GM23338 (cell line): ENCODE data around the gene CAMTA1. TPM values are rescaled to one million over a fixed set of nuclear protein-coding genes. Genes with fewer than 3 reads are reported as not detected.

Source experiments
- ATAC-seq: fragments of 200-7000 bp; cut with Tn5 transposase; 3 replicates; pipeline ENCODE4 v1.9.1; 2020
- DNase-seq: peaks from one replicate; pipeline ENCODE4 v3.0.0-alpha.2; 2015; ENCODE audit warnings: low spot score
- H2AFZ ChIP-seq: fragments of 200-600 bp; sonication (generic); 2 replicates; pipeline ENCODE4 v1.8.0; 2016; ENCODE audit warnings: antibody characterized with exemption, mild to moderate bottlenecking, moderate library complexity
- H3F3A ChIP-seq: fragments of 200-600 bp; sonication (generic); replicated peaks from 2 replicates; pipeline ENCODE4 v1.8.0; 2017; ENCODE audit warnings: antibody characterized with exemption, mixed run types, low read depth
- H3K27ac ChIP-seq: fragments of 200-600 bp; sonication (generic); 2 replicates; pipeline ENCODE4 v1.6.1; 2016; ENCODE audit warnings: low read depth
- H3K27me3 ChIP-seq: fragments of 200-600 bp; sonication (generic); 2 replicates; pipeline ENCODE4 v1.8.0; 2016; ENCODE audit warnings: mild to moderate bottlenecking, mixed run types, moderate library complexity; ENCODE audit not compliant: insufficient read depth
- H3K36me3 ChIP-seq: fragments of 200-600 bp; sonication (generic); 2 replicates; pipeline ENCODE4 v1.8.0; 2016; ENCODE audit warnings: mild to moderate bottlenecking; ENCODE audit not compliant: insufficient read depth
- H3K4me1 ChIP-seq: fragments of 200-600 bp; sonication (generic); 2 replicates; pipeline ENCODE4 v1.8.0; 2016; ENCODE audit warnings: mild to moderate bottlenecking, moderate library complexity; ENCODE audit not compliant: insufficient read depth
- H3K4me2 ChIP-seq: fragments of 200-600 bp; sonication (generic); 2 replicates; pipeline ENCODE4 v1.7.1; 2017; ENCODE audit warnings: mixed run types
- H3K4me3 ChIP-seq: fragments of 200-600 bp; sonication (generic); 2 replicates; pipeline ENCODE4 v1.6.1; 2016; ENCODE audit warnings: mixed run types
- H3K79me2 ChIP-seq: fragments of 200-600 bp; sonication (generic); replicated peaks from 2 replicates; pipeline ENCODE4 v1.8.0; 2017; ENCODE audit warnings: mild to moderate bottlenecking; ENCODE audit not compliant: insufficient read depth
- H3K9me2 ChIP-seq: fragments of 200-600 bp; sonication (generic); 2 replicates; pipeline ENCODE4 v1.8.0; 2017; ENCODE audit not compliant: insufficient read depth
- H4K20me1 ChIP-seq: fragments of 200-600 bp; sonication (generic); replicated peaks from 2 replicates; pipeline ENCODE4 v1.8.0; 2017; ENCODE audit warnings: mild to moderate bottlenecking; ENCODE audit not compliant: insufficient read depth
- H3K27ac Mint-ChIP-seq: 2 replicates; pipeline ENCODE4 v1.8.0; 2020; ENCODE audit warnings: inconsistent platforms, mild to moderate bottlenecking, moderate library complexity, mixed read lengths
- H3K27me3 Mint-ChIP-seq: 3 replicates; pipeline ENCODE4 v1.8.0; 2022; ENCODE audit warnings: low read depth, mild to moderate bottlenecking, moderate library complexity, mixed read lengths, inconsistent platforms; ENCODE audit not compliant: insufficient read depth, poor library complexity
- H3K36me3 Mint-ChIP-seq: 3 replicates; pipeline ENCODE4 v1.8.0; 2021; ENCODE audit warnings: low read depth, mild to moderate bottlenecking, inconsistent platforms, moderate library complexity, mixed read lengths
- H3K4me1 Mint-ChIP-seq: 3 replicates; pipeline ENCODE4 v1.8.0; 2020; ENCODE audit warnings: mild to moderate bottlenecking, inconsistent platforms, mixed read lengths
- H3K4me3 Mint-ChIP-seq: 3 replicates; pipeline ENCODE4 v1.8.0; 2021; ENCODE audit warnings: moderate library complexity, mild to moderate bottlenecking, inconsistent platforms, mixed read lengths
- H3K9me3 Mint-ChIP-seq: 3 replicates; pipeline ENCODE4 v1.8.0; 2020; ENCODE audit warnings: moderate library complexity, mild to moderate bottlenecking, inconsistent platforms, mixed read lengths
- CREB1 ChIP-seq: fragments of 250-450 bp; sonication (Bioruptor Pico); IDR thresholded peaks from 2 replicates; pipeline ENCODE4 v1.5.0; 2020; ENCODE audit warnings: low read depth, mild to moderate bottlenecking, moderate library complexity
- ETS1 ChIP-seq: IDR thresholded peaks from 2 replicates; pipeline ENCODE4 v1.6.1; 2016; ENCODE audit warnings: antibody characterized with exemption
- EZH2 ChIP-seq: fragments of 200-600 bp; sonication (generic); IDR thresholded peaks from one replicate; pipeline ENCODE4 v1.8.0; 2017; ENCODE audit warnings: antibody characterized with exemption, mild to moderate bottlenecking, low read depth; ENCODE audit not compliant: unreplicated experiment
- EZH2phosphoT487 ChIP-seq: fragments of 200-600 bp; sonication (generic); IDR thresholded peaks from one replicate; pipeline ENCODE4 v1.8.1; 2018; ENCODE audit warnings: antibody characterized with exemption; ENCODE audit not compliant: unreplicated experiment
- JUNB ChIP-seq: IDR thresholded peaks from one replicate; pipeline ENCODE4 v1.6.1; 2016; ENCODE audit warnings: antibody characterized with exemption; ENCODE audit not compliant: unreplicated experiment
- NANOG ChIP-seq: IDR thresholded peaks from 2 replicates; pipeline ENCODE4 v1.6.1; 2016; ENCODE audit warnings: antibody characterized with exemption, borderline replicate concordance
- POLR2AphosphoS5 ChIP-seq: IDR thresholded peaks from 2 replicates; pipeline ENCODE4 v1.6.1; 2016; ENCODE audit warnings: antibody characterized with exemption, low read depth
- REST ChIP-seq: IDR thresholded peaks from one replicate; pipeline ENCODE4 v1.6.1; 2018; ENCODE audit warnings: antibody characterized with exemption; ENCODE audit not compliant: unreplicated experiment
- STAT1 ChIP-seq: IDR thresholded peaks from one replicate; pipeline ENCODE4 v1.6.1; 2016; ENCODE audit warnings: antibody characterized with exemption; ENCODE audit not compliant: unreplicated experiment
- ZNF114 ChIP-seq: fragments of 250-450 bp; sonication (Bioruptor Pico); IDR thresholded peaks from 2 replicates; pipeline ENCODE4 v1.5.0; 2020; ENCODE audit warnings: mild to moderate bottlenecking, moderate library complexity
- ZNF331 ChIP-seq: fragments of 250-450 bp; sonication (Bioruptor Pico); IDR thresholded peaks from 2 replicates; pipeline ENCODE4 v1.5.0; 2020; ENCODE audit warnings: low read depth, mild to moderate bottlenecking, moderate library complexity
- polyA plus RNA-seq: library from polyadenylated mRNA; unstranded; fragments of >200 nt; fragmentation: Nextera tagmentation; extraction: Ambion mirVana; gene quantifications from 2 replicates; pipeline ENCODE4 v1.2.1, GENCODE V29; 2016
- total RNA-seq: library from RNA; depleted of rRNA; stranded (reverse); fragments of >200 nt; shearing (Covaris generic); gene quantifications from 2 replicates; pipeline ENCODE4 v1.2.3, GENCODE V29; 2014
- TF ChIP-seq, protein P1 (sequence below), 2 experiments: fragments of 200-600 bp in 1 of 2; sonication (generic) in 1 of 2; conservative IDR thresholded peaks; 2 replicates each; pipeline versions ENCODE4 v1.5.1 to v1.6.1; 2016 to 2017; ENCODE audit warnings: antibody characterized with exemption in 2 of 2, low read depth in 2 of 2, mild to moderate bottlenecking in 2 of 2, moderate library complexity in 1 of 2

Gene CAMTA1
- total and polyA plus RNA-seq, 2 experiments from 2014 or later, result 115 to 519 TPM

DNA sequence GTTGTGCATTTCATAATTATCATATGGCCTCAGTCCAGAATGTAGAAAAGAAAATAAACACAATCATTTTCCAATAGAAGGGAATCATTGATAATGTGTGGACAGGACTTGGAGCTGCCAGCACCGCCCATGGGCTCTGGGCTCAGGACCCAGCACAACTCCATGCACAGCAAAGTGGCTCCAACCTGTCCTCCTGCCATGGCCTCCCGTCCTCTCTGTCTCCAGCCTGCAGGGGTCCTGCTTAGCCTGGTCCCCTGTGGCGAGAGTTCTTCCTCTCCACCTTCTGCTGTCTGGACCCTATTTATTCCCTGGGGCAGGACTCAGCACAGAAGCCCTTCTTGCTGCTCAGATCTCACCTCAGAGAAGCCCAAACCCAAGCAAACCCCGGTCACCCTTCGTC, 154.1 kb downstream of the CAMTA1 start:
- H3K36me3 Mint-ChIP-seq, result no peaks in the 10 kb centered on the region
- ATAC-seq (no peak), DNase-seq (no peak)
- no peaks in the 10 kb centered on the region for H3K4me1 ChIP-seq
- TF ChIP-seq ZNF114 (CRISPR knock-in tag) (no peak), ZNF331 (CRISPR knock-in tag) (no peak)
- H3K79me2 ChIP-seq, result no peaks in the 10 kb centered on the region
- no peaks in the 10 kb centered on the region for H4K20me1 ChIP-seq
- H3K27ac ChIP-seq, result no peak overlapping the region
- H3K27ac Mint-ChIP-seq, result no peak overlapping the region
- H3K36me3 ChIP-seq, result no peaks in the 10 kb centered on the region
- no peaks in the 10 kb centered on the region for H3K27me3 ChIP-seq
- H3K4me1 Mint-ChIP-seq, result peaks cover 3% of the 10 kb centered on the region; the same call in 2 of the 3 replicates
- no peak overlapping the region for H3K4me3 Mint-ChIP-seq
- no peaks in the 10 kb centered on the region for H3F3A ChIP-seq
- H3K27me3 Mint-ChIP-seq, result peaks cover 2% of the 10 kb centered on the region
- H3K4me3 ChIP-seq, result no peak overlapping the region
- no peak overlapping the region for H3K4me2 ChIP-seq
- H3K9me3 Mint-ChIP-seq, result no peaks in the 10 kb centered on the region
- no peaks in the 10 kb centered on the region for H3K9me2 ChIP-seq
- no peak overlapping the region for H2AFZ ChIP-seq

- Histone ChIP-seq H3K4me1 (no peaks in the 10 kb centered on the region), H3K4me2 (no peak overlapping the region), H4K20me1 (no peaks in the 10 kb centered on the region), H2AFZ (no peak overlapping the region), H3K27ac (no peak overlapping the region), H3F3A (no peaks in the 10 kb centered on the region), H3K9me2 (no peaks in the 10 kb centered on the region), H3K27me3 (no peaks in the 10 kb centered on the region), H3K36me3 (no peaks in the 10 kb centered on the region), H3K4me3 (no peak overlapping the region), H3K79me2 (no peaks in the 10 kb centered on the region)
- Mint-ChIP-seq H3K27ac (no peak overlapping the region), H3K4me3 (no peak overlapping the region), H3K9me3 (no peaks in the 10 kb centered on the region), H3K27me3 (peaks cover 2% of the 10 kb centered on the region), H3K4me1 (no peaks in the 10 kb centered on the region), H3K36me3 (no peaks in the 10 kb centered on the region)
- ATAC-seq (no peak), DNase-seq (no peak)
- TF ChIP-seq EZH2phosphoT487 (no peak), ETS1 (no peak), REST (no peak), JUNB (no peak), ZNF331 (CRISPR knock-in tag) (no peak), CREB1 (CRISPR knock-in tag) (no peak), ZNF114 (CRISPR knock-in tag) (no peak), EZH2 (no peak), NANOG (no peak), STAT1 (no peak), POLR2AphosphoS5 (no peak)
- TF ChIP-seq, protein P1, sequence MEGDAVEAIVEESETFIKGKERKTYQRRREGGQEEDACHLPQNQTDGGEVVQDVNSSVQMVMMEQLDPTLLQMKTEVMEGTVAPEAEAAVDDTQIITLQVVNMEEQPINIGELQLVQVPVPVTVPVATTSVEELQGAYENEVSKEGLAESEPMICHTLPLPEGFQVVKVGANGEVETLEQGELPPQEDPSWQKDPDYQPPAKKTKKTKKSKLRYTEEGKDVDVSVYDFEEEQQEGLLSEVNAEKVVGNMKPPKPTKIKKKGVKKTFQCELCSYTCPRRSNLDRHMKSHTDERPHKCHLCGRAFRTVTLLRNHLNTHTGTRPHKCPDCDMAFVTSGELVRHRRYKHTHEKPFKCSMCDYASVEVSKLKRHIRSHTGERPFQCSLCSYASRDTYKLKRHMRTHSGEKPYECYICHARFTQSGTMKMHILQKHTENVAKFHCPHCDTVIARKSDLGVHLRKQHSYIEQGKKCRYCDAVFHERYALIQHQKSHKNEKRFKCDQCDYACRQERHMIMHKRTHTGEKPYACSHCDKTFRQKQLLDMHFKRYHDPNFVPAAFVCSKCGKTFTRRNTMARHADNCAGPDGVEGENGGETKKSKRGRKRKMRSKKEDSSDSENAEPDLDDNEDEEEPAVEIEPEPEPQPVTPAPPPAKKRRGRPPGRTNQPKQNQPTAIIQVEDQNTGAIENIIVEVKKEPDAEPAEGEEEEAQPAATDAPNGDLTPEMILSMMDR (conservative IDR thresholded peaks at IDR 0.05; ENCODE audit: low read depth in 2 of 2), result no peak
Observed at GRCh38 chr1:6941786-6942185, 156.5 kb downstream of the CAMTA1 start.
